Stomach (tissue), 9 donors: ENCODE measurements around the gene PITPNC1. TPM values are rescaled to one million over a fixed set of nuclear protein-coding genes. Genes with fewer than 3 reads are reported as not detected.

ENCODE experiments used
- DNase-seq, 2 donors: peaks; one replicate each; pipeline versions ENCODE4 v3.0.0 to v3.0.0-alpha.2; 2013 to 2019
- H3K27ac ChIP-seq, 5 donors: fragments of 200-600 bp in 4 of 5; sonication (generic) in 4 of 5; one replicate each; pipeline ENCODE4 v1.5.1; 2013 to 2019; ENCODE audit warnings: mild to moderate bottlenecking in 1 of 5, moderate library complexity in 1 of 5
- H3K27me3 ChIP-seq, 3 donors: fragments of 200-600 bp; sonication (generic); one replicate each; pipeline ENCODE4 v1.5.1; 2017 to 2019; ENCODE audit warnings: mixed run types in 1 of 3
- H3K36me3 ChIP-seq, 4 donors: fragments of 200-600 bp; sonication (generic); 1 replicate in 3 of 4; 2 replicates in 1 of 4; pipeline ENCODE4 v1.5.1; 2016 to 2019
- H3K4me1 ChIP-seq, 4 donors: fragments of 200-600 bp; sonication (generic); one replicate each; pipeline ENCODE4 v1.5.1; 2016 to 2019
- H3K4me3 ChIP-seq, 4 donors: fragments of 200-600 bp; sonication (generic) in 3 of 4; one replicate each; pipeline ENCODE4 v1.5.1; 2016 to 2019; ENCODE audit warnings: mild to moderate bottlenecking in 1 of 4
- H3K9me3 ChIP-seq, 4 donors: fragments of 200-600 bp; sonication (generic); one replicate each; pipeline ENCODE4 v1.5.1; 2016 to 2019
- EP300 ChIP-seq: sonication (generic); formaldehyde crosslinking; IDR thresholded peaks from one replicate; pipeline ENCODE4 v1.6.1; 2017; ENCODE audit warnings: antibody characterized with exemption
- POLR2A ChIP-seq, 4 donors: fragments of 450-650 bp; IDR thresholded peaks; one replicate each; pipeline ENCODE4 v1.6.1; 2016; ENCODE audit warnings: antibody characterized with exemption in 4 of 4, control low read depth in 2 of 4, mild to moderate bottlenecking in 1 of 4, moderate library complexity in 1 of 4
- POLR2AphosphoS5 ChIP-seq, 3 donors: sonication (generic); formaldehyde crosslinking; IDR thresholded peaks; one replicate each; pipeline ENCODE4 v1.6.1; 2016; ENCODE audit warnings: antibody characterized with exemption in 3 of 3
- WGBS, 5 donors: extraction: QIAGEN DNeasy Blood & Tissue Kit in 3 of 5; methylation state at CpG; one replicate each; pipeline versions ENCODE4 v1.1.5 to v1.1.7; 2013 to 2018; 5-methylcytosine and 5-hydroxymethylcytosine counted together
- intact Hi-C: fragments of 100-400 bp; cut with DNase I; formaldehyde crosslinking; loops from one replicate; pipeline ENCODE4 v1.15.1; 2023; ENCODE audit warnings: low total_unique reads
- polyA plus RNA-seq, 3 donors: library from polyadenylated mRNA; stranded (reverse); fragments of 200-250 nt; gene quantifications; one replicate each; pipeline ENCODE4 v1.2.3, GENCODE V29; 2013
- total RNA-seq, 5 donors: library from RNA; depleted of rRNA; stranded (reverse); fragments of >200 nt; gene quantifications; one replicate each; pipeline versions ENCODE4 v1.1.0 to v1.2.3, GENCODE V29; 2014 to 2016
- TF ChIP-seq, protein P1 (sequence below), 7 experiments: fragments of 450-650 bp in 4 of 7; fragments of 200-600 bp in 3 of 7; sonication (generic) in 3 of 7; IDR thresholded peaks; one replicate each; pipeline ENCODE4 v1.5.1; 2016 to 2019; ENCODE audit warnings: antibody characterized with exemption in 7 of 7, control low read depth in 2 of 7, mild to moderate bottlenecking in 1 of 7
- donor health status: healthy with polysubstance abuse.
- donor health status: Bipolar disorder and iron deficiency.
- donor health status: healthy.

Gene PITPNC1
- total and polyA plus RNA-seq, 8 donors, result 2.3 to 25.3 (median 14.4) TPM

DNA sequence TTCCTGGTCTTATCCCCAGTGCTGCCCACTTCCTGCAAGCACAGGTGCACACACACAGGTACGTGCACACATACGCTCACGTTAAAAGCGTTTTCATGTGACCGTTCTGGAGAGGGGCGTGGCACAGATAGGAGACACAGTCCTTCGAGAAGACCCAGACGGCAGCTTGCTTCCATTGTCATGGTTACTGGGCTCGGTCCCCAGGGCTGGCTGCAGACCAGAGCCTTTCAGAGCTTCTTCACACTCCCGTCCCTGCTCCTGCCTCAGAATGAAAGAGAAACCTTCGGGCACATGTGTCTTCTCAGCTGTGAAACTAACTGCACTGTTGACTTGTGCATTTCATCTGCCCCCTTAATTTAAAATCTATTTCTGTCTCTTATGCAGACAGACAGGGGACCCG is 154.2 kb downstream of the PITPNC1 start:
- DNase-seq, result peak in 1 of 2 donors; percentile 76

DNA sequence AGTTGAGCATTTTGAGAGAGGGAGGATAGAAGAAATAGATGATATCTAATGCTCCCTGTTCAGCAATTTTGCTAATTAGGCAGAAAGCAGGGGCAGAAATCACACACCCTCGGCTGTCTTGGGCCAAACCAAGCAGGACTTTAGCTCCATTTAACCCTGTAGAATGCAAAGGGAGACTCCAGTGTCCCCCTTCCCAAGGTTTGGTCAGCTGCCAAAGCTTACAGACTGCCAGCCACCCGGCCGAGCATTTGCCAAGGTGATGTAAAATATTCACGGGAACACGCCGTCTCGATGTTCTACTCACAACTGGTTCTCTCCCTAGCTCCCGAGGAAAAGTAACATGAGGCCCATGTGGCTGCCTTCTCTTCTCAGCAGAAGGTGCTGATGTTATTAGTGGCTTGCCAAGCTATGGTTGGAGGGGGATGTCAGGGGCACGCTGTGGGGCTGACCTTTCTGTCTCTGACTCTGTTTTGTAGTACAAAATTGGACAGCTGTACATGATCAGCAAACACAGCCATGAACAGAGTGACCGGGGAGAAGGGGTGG is 155.3 kb downstream of the PITPNC1 start:
- peaks cover 0 to 10% (median 2%) of the 10 kb centered on the region in 4 donors for H3K36me3 ChIP-seq
- peaks cover 6 to 36% (median 27%) of the 10 kb centered on the region in 4 donors for H3K4me1 ChIP-seq
- intact Hi-C loops, result no loop called here
- no peaks in the 10 kb centered on the region for H3K9me3 ChIP-seq
- no peak for DNase-seq
- no peak overlapping the region for H3K4me3 ChIP-seq
- WGBS, 5 donors, result 72 to 86% (median 82%) methylated on average over 10 of the region's 10 CpGs
- TF ChIP-seq POLR2AphosphoS5 (IDR thresholded peaks at IDR 0.05), result no peak
- H3K27ac ChIP-seq, result peak overlapping the region in 1 of 5 donors; percentile 20
- no peaks in the 10 kb centered on the region for H3K27me3 ChIP-seq

More for the DNA sequence above, 154.2 kb downstream of the PITPNC1 start:
- WGBS, 5 donors, result 19 to 45% (median 31%) methylated on average over 12 of the region's 12 CpGs
- Histone ChIP-seq H3K4me3 (peak overlapping the region in 2 of 4 donors; percentile 29 to 30), H3K9me3 (no peaks in the 10 kb centered on the region), H3K36me3 (peaks cover 0 to 10% (median 2%) of the 10 kb centered on the region in 4 donors), H3K27me3 (no peaks in the 10 kb centered on the region), H3K4me1 (peaks cover 6 to 37% (median 27%) of the 10 kb centered on the region in 4 donors), H3K27ac (peak overlapping the region in 1 of 5 donors; percentile 7)
- intact Hi-C loops, result no loop called here
- TF ChIP-seq POLR2AphosphoS5 (IDR thresholded peaks at IDR 0.05), result no peak
- no peak for TF ChIP-seq POLR2A (IDR thresholded peaks at IDR 0.05)
- TF ChIP-seq EP300, result no peak
- TF ChIP-seq, protein P1, sequence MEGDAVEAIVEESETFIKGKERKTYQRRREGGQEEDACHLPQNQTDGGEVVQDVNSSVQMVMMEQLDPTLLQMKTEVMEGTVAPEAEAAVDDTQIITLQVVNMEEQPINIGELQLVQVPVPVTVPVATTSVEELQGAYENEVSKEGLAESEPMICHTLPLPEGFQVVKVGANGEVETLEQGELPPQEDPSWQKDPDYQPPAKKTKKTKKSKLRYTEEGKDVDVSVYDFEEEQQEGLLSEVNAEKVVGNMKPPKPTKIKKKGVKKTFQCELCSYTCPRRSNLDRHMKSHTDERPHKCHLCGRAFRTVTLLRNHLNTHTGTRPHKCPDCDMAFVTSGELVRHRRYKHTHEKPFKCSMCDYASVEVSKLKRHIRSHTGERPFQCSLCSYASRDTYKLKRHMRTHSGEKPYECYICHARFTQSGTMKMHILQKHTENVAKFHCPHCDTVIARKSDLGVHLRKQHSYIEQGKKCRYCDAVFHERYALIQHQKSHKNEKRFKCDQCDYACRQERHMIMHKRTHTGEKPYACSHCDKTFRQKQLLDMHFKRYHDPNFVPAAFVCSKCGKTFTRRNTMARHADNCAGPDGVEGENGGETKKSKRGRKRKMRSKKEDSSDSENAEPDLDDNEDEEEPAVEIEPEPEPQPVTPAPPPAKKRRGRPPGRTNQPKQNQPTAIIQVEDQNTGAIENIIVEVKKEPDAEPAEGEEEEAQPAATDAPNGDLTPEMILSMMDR (IDR thresholded peaks at IDR 0.05), result no peak

DNA sequence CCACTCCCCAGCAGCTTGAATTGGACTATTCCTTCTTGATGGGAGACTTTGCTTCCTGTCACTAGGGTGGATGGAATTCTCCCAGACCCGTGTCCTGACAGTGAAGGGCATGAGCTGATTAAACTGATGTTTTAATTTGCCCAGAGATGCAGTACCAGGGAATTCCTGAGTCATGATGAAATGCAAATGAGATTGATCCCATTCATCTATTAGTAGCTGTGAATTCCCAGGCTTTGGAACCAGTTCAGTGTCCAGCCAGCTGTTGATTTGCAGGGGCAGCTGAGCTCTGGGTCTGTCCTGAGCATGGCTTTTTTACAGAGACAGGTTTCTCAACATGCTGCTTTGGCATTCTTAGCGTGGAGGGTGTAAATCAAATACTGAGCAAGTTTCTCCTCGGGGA is 157.9 kb downstream of the PITPNC1 start:
- WGBS, 5 donors, result 64 to 72% (median 71%) methylated on average over 3 of the region's 3 CpGs
- Histone ChIP-seq H3K4me1 (peaks cover 0 to 19% (median 12%) of the 10 kb centered on the region in 4 donors), H3K9me3 (no peaks in the 10 kb centered on the region), H3K27ac (peak overlapping the region in 3 of 5 donors; percentile 4 to 15 (median 5)), H3K4me3 (no peak overlapping the region), H3K27me3 (no peaks in the 10 kb centered on the region), H3K36me3 (peaks cover 0 to 10% (median 2%) of the 10 kb centered on the region in 4 donors)
- intact Hi-C loops, result no loop called here
- TF ChIP-seq EP300 (no peak), POLR2AphosphoS5 (IDR thresholded peaks at IDR 0.05) (no peak), POLR2A (IDR thresholded peaks at IDR 0.05) (no peak)
- TF ChIP-seq, protein P1 (IDR thresholded peaks at IDR 0.05), result no peak
- DNase-seq, result no peak

DNA sequence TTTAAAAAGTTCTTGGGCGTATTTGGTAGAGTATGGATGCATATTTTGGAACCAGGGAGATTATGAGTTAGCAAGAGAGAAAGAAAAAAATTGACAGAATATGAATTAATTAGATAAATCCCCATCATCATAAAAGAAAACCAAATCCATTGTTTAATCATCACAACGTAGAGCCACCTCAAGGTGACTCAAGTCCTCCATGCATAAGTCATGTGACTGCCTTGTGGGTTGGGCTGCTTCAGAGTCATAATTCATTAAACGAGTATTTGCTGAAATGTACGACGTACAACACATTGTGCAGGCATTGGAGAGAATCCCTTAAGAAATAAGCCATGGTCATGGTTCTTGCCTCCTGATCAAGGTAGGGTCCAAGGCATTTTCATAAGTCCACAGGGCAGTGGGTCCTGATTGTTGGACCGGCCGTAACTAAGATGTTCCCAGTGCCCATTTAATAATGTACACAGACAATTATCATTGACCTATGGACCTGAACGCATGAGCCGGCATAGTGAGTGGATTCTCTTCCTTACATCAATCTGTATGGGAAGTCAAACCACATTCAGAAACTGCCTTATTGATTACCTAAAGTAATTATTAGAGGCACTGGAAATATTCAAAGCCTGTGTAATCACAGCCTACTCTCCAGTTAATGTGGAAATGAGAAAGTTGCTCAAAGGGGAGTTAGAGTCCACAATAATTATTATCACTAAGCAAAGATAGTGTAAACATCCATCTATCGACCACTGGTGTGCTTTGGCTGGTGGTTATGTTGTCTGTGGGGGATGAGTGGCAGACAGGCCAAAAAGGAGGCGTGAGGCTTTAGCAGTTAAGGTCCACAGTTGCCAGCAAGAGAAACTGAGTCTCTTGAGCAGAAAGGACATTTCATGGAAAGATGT is 165.4 kb downstream of the PITPNC1 start:
- 79 to 86% (median 80%) methylated on average over 11 of the region's 11 CpGs for WGBS, 5 donors
- H3K27ac ChIP-seq, result no peak overlapping the region
- no peaks in the 10 kb centered on the region for H3K27me3 ChIP-seq
- no peak overlapping the region for H3K4me3 ChIP-seq
- intact Hi-C loops, result no loop called here
- no peaks in the 10 kb centered on the region for H3K36me3 ChIP-seq
- no peaks in the 10 kb centered on the region for H3K9me3 ChIP-seq
- DNase-seq, result no peak
- H3K4me1 ChIP-seq, result peaks cover 4 to 13% (median 10%) of the 10 kb centered on the region in 4 donors
- no peak for TF ChIP-seq POLR2AphosphoS5 (IDR thresholded peaks at IDR 0.05)
- TF ChIP-seq, protein P1 (IDR thresholded peaks at IDR 0.05), result no peak
- no peak for TF ChIP-seq POLR2A (IDR thresholded peaks at IDR 0.05)
- TF ChIP-seq EP300, result no peak
